Measurements from ENCODE around the gene DDX4.

Gene DDX4

GRCh38 chr5:55742778-55743177, 4.9 kb downstream of the DDX4 start:
- TF ChIP-seq REST (IDR thresholded peaks at IDR 0.05; ENCODE audit: insufficient read depth in 1 of 2, low read depth in 2 of 2, low read length in 2 of 2) (no peak), SIN3A (IDR thresholded peaks at IDR 0.05; ENCODE audit: borderline replicate concordance, insufficient read depth, low read length) (no peak), TAF1 (IDR thresholded peaks at IDR 0.05; ENCODE audit: borderline replicate concordance, insufficient read depth, low read length) (no peak), FOXP2 (optimal IDR thresholded peaks at IDR 0.05; ENCODE audit: borderline replicate concordance, extremely low read depth, extremely low read length, insufficient read depth) (no peak), POLR2AphosphoS5 (IDR thresholded peaks at IDR 0.05; ENCODE audit: low read depth, low read length) (no peak)

- TF ChIP-seq FOXP2 (optimal IDR thresholded peaks at IDR 0.05; ENCODE audit: borderline replicate concordance, extremely low read depth, extremely low read length, insufficient read depth): no peak
- TF ChIP-seq POLR2AphosphoS5 (IDR thresholded peaks at IDR 0.05; ENCODE audit: low read depth, low read length): no peak
- no peak for TF ChIP-seq SIN3A (IDR thresholded peaks at IDR 0.05; ENCODE audit: borderline replicate concordance, insufficient read depth, low read length)
- TF ChIP-seq TAF1 (IDR thresholded peaks at IDR 0.05; ENCODE audit: borderline replicate concordance, insufficient read depth, low read length): no peak
- no peak for TF ChIP-seq REST (IDR thresholded peaks at IDR 0.05; ENCODE audit: insufficient read depth in 1 of 2, low read depth in 2 of 2, low read length in 2 of 2)
These were observed 10.0 kb downstream of the DDX4 start for GRCh38 chr5:55747778-55748318.

- no peak for TF ChIP-seq SIN3A (IDR thresholded peaks at IDR 0.05; ENCODE audit: borderline replicate concordance, insufficient read depth, low read length)
- no peak for TF ChIP-seq POLR2AphosphoS5 (IDR thresholded peaks at IDR 0.05; ENCODE audit: low read depth, low read length)
- TF ChIP-seq FOXP2 (optimal IDR thresholded peaks at IDR 0.05; ENCODE audit: borderline replicate concordance, extremely low read depth, extremely low read length, insufficient read depth): no peak
- TF ChIP-seq TAF1 (IDR thresholded peaks at IDR 0.05; ENCODE audit: borderline replicate concordance, insufficient read depth, low read length): no peak
- TF ChIP-seq REST (IDR thresholded peaks at IDR 0.05; ENCODE audit: insufficient read depth in 1 of 2, low read depth in 2 of 2, low read length in 2 of 2): no peak
These were observed 11.5 kb downstream of the DDX4 start for GRCh38 chr5:55749387-55749786.

- TF ChIP-seq TAF1 (IDR thresholded peaks at IDR 0.05; ENCODE audit: borderline replicate concordance, insufficient read depth, low read length): no peak
- TF ChIP-seq REST (IDR thresholded peaks at IDR 0.05; ENCODE audit: insufficient read depth in 1 of 2, low read depth in 2 of 2, low read length in 2 of 2): no peak
- TF ChIP-seq FOXP2 (optimal IDR thresholded peaks at IDR 0.05; ENCODE audit: borderline replicate concordance, extremely low read depth, extremely low read length, insufficient read depth): no peak
- no peak for TF ChIP-seq POLR2AphosphoS5 (IDR thresholded peaks at IDR 0.05; ENCODE audit: low read depth, low read length)
- no peak for TF ChIP-seq SIN3A (IDR thresholded peaks at IDR 0.05; ENCODE audit: borderline replicate concordance, insufficient read depth, low read length)
These were observed 12.2 kb downstream of the DDX4 start for GRCh38 chr5:55750063-55750462.

GRCh38 chr5:55750499-55750898, 12.6 kb downstream of the DDX4 start:
- TF ChIP-seq TAF1 (IDR thresholded peaks at IDR 0.05; ENCODE audit: borderline replicate concordance, insufficient read depth, low read length) (no peak), REST (IDR thresholded peaks at IDR 0.05; ENCODE audit: insufficient read depth in 1 of 2, low read depth in 2 of 2, low read length in 2 of 2) (no peak), SIN3A (IDR thresholded peaks at IDR 0.05; ENCODE audit: borderline replicate concordance, insufficient read depth, low read length) (no peak), FOXP2 (optimal IDR thresholded peaks at IDR 0.05; ENCODE audit: borderline replicate concordance, extremely low read depth, extremely low read length, insufficient read depth) (no peak), POLR2AphosphoS5 (IDR thresholded peaks at IDR 0.05; ENCODE audit: low read depth, low read length) (no peak)

All from PFSK-1 (cell line).